Neural progenitor cell (in vitro differentiated cells): Measurements from ENCODE around the gene CST9L.

Experiments
- CTCF ChIP-seq: fragments of 200-600 bp; sonication (generic); IDR thresholded peaks from 2 replicates; pipeline ENCODE4 v1.5.1; 2017; ENCODE audit warnings: antibody characterized with exemption, mild to moderate bottlenecking
- EZH2 ChIP-seq: fragments of 200-600 bp; sonication (generic); IDR thresholded peaks from 2 replicates; pipeline ENCODE4 v1.6.1; 2017; ENCODE audit warnings: antibody characterized with exemption, mild to moderate bottlenecking, moderate library complexity
- EZH2phosphoT487 ChIP-seq: fragments of 200-600 bp; sonication (generic); IDR thresholded peaks from 2 replicates; pipeline ENCODE4 v1.6.1; 2017; ENCODE audit warnings: antibody characterized with exemption

- TF ChIP-seq CTCF (no peak), EZH2 (no peak), EZH2phosphoT487 (no peak)
Observed at GRCh38 chr20:23586735-23587525, 18.6 kb upstream of the CST9L start.
